Measurements from ENCODE around the gene HSD17B3.

HSD17B3 gene

DNA sequence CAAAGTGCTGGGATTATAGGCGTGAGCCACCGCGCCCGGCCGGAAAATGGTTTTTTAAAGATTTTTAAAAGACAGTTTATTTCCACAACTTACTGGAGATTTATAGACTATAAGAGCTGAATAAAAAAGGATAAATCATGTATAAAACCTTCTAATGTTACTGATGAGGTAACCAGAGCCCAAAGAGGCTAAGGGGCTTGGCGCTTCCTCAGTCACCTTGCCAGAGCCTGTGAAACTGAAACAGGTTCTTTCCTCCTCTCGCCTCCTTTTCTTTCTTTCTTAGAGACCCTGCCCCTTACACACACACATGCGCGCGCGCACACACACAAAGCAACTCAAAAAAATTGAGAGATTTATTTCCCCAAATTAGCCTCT is 69.8 kb downstream of the HSD17B3 start:
- peak; percentile 55 for DNase-seq

DNA sequence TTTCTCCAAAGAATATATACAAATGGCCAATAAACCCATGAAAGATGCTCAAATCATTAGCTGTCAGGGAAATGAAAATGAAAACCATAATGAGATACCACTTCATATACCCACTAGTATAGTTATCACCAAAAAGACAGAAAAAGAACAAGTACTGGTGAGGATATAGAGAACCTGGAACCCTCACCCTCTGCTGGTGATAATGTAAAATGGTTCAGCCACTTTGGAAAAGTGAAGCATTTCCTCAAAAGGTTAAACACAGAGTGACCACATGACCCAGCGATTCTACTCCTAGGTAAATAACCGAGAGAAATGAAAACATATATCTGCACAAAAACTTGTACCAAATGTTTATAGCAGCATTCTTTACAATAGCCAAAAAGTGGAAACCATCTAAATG is 72.0 kb downstream of the HSD17B3 start:
- no peak for DNase-seq

DNA sequence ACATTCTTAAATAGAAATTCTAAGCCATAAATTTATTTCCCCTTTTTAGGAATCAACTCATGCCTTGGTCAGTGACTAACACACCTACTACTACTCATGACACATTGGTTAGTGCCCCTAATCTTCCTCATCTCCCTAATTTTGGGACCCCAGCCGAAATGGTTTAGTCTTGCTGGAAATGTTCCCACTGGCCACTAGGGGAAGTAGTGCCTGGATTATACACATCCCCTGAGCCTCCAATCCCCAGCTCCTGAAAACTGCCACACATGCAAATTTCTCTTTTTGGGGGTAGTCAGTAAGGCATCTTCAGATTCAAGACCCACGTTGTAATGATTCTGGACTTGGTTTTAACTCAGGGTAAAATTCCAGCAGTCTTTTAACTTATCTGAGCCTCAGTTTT is 79.8 kb downstream of the HSD17B3 start:
- DNase-seq: peak; percentile 11

DNA sequence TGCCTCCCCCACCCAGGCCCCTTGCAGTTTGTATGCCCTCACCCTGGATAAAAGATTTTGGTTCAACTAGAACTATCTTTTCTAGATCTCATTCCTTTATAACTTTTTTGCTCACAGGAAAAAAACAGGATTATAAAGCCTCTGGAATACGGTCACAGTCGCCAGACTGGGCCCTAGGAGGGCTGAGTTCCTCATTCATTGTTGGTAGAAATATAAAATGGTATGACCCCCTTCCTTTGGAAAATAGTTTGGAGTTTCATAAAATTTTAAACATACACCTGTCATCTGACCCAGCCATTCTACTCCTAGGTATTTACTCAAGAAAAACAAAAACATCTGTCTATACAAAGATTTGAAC is 82.1 kb downstream of the HSD17B3 start:
- no peak for DNase-seq

DNA sequence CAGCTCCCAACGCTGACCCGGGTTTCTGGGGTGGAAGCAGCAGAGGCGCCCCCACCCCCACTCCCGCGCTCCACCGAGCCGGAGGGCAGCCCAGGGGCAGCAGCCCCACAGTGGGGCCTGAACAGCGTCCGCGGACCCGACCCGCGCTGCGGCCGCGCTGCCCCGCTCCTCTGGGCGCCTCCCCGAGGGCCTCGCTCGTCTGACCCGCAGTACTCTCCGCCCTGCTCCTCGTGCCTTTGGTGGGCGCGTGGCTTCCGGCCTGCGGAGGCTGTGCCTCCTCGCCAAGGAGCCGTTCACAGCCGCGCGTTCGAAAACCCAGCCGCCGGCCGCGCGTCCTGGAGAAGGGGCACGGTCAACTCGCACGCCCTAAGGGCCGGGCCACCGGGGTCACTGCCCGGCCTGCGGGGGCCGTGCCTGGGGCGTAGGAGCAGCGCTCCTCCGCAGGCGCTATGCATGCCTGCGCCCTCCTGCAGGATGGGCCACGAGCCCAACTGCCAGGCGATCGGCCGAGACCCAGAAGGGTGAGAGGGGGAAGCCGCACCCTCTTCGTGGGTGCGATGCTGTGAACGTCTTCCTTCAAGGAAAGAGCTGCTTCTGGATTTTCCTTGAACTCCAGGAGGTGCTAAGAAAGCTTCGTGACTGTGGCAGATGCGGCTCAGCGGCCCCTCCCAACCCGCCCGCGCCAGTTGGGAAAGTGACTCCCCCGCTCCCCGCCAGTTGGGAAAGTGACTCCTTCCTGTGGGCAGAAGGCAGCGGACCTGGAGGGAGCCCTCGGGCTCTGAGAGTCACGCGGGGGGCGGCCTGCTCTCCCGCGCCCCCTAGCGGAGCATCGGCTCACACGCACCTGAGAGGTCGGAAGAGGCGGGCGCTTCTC is 82.7 kb downstream of the HSD17B3 start:
- peak; percentile 80 for DNase-seq

DNA sequence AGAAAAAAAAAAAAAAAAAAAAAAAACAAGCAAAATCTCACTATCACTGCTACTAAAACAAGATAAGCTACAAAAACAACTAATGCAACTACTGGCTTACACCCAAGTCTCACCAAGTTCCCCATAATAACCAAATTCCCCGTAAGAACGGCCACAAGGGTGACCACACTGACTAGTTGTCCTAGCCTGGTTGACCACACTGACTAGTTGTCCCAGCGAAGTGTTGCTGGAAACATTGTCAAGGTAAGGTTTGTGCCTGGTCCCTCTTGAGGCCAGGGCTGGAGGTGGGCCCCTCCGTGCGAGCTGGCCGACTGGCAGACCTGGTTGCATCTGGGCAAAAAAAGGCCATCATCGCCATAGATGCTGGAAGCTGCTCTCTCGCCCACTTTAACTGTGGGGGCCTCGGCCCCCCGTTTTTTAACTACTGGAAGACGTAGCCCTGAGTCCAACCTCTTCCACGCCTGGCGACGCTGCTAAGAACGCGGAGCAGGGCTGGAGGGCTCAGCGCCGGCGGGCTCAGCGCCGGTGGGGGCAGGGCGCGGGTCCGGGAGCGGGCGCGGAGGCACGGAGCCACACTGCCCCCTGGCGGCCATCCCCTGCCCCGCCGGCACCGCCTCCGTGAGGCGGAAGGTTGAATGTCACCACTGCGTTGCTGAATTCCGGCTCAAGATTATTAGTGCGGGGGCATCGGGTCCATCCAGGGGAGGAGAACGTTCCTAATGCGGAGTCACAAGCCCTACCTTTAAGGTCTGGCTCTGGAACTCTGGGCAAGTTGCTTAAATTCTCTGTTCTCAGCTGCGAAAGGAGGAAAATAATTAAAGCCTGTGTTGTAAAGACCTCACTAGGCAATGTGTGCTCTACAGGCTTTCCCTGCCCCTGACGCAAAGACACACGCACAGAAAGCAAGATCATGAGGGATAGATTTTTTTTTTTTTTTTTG is 84.0 kb downstream of the HSD17B3 start:
- DNase-seq: peak; percentile 95

DNA sequence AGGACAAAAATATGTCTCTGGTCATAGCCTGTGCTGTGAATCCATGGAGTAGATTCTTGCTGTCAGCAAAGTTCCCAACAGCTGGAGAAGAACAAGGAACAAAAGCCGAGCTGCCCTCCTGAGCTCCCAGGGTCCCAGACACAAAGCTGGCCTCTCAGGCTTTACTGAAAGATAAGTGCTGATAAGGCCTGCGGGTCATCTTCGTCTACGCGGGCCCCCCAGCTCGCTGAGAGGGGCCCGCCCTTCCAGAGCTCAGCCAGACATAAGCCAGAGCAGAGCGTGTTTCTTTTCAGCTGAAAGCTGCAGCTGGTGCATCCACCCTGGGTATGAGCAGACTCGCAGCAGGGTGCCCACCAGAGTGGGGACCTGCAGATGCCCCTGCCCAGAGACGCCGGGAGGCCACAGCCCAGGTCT is 84.7 kb downstream of the HSD17B3 start:
- no peak for DNase-seq

DNA sequence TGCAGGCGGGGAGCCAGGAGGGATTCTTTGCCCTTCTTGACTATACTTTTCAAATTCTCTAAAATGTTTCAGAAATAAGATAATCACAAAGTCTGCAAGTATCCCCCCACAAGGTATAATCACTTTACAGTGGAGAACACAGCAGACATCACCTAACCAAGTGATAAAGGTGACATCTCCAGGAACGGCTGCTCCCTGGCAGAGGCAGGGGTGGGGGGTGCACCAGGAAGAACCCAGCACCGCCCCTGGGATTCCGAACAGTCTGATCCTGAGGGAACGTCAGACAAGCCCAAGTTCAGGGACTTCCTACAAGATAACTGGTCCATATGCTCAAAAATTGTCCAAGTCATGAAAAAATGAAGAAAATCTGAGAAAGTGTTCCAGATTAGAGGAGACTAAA is 85.4 kb downstream of the HSD17B3 start:
- no peak for DNase-seq

DNA sequence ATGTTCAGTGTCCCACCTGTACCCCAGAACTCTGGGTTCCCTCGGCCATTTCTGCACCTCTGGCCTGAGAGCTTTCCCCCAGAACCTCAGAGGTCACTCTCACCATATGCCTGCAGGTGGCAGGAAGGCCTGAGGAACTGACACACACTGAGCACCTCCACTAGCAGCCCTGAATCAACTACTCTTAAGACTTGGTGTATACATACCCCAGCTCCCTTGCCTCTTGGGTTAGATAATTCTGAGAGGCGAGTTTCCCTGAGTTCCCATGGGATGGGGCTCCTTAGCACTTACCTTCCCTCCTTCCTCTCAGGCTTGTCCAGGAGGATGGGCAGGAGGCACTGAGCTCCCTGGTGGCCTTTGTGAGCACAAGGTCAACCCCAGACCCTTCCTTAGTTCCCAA is 86.1 kb downstream of the HSD17B3 start:
- DNase-seq: no peak

DNA sequence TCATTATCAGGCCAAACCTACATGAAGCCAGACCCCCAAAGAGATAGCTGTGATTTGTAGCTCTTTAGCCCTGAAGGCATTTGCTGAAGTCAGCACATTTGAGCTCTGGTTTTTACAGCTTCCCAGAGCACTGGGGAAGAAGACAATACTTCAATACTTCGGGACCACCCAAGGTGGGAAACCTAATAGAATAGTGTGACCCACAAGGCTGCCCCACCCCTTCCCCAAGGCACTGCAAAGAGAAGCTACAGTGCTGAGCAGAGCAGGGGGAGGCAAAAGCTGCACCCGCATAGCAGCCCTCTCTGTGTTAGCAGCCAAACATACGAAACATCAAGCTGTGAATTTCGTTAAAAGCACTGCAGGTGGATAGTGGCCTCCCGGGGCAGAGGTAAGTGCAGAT is 87.3 kb downstream of the HSD17B3 start:
- DNase-seq: no peak

DNA sequence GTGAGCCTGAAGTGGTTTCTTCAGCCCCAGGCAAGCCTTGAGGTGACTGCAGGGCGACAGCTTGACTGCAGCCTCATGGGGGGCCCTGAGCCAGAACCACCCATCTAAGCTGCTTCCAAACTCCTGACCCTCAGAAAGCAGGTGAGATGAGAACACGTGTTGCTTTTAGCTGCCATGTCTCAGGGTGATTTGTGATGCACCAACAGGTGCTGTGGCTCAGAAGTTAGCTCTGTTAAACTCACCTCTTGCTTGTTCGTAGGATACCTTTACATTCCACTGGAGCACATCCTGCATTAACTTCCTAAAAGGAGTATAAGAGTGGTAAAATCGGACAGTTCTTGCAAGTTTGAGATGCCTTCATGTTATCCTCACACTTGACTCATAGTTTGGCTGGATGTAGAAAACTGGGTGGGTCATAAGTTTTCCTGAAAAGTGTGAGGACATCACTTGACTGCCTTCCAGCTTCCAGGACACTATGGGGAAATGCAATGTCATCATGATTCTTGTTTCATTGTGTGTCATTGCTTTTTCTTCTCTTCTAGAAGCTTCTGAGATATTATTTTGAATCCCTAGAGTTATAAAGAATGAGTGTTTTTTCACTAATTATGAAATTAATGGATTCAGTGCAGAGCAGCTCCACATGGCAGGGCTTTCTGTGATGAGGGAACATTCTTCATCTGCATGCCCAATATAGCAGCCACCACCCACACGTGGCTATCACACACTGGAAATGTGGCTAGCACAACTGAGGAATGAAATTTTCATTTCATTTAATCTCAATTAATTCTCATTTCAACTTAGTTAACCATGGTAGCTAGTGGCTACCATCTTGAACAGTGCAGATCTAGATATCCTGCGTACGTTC is 92.3 kb downstream of the HSD17B3 start:
- DNase-seq: no peak

DNA sequence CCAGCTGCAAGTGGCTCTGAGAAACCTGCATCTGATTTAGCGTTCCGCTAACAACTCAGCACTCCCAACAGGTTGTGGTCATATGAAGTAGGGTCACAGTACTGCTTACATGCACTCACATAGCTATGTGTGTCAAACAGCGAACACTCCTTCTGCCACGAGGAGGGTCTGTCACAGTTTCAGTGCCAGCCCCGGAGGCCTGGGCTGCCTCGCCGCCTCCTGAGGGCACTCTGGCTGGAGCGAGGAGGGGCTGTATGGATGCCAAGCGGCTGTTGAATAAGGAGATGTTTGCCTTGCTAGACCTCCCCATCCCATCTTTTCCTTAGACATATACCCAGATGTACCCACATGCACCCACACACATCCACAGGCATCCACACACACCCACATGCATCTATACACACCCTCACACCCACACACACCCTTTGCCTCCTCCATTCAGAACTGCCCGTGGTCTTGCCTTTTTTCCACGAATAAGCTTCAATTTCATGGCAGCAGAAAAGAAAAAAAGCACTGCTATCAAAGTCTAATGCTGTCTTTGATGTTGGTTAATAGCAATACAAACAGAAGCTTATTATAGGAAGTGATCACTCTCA is 95.7 kb downstream of the HSD17B3 start:
- DNase-seq: no peak

DNA sequence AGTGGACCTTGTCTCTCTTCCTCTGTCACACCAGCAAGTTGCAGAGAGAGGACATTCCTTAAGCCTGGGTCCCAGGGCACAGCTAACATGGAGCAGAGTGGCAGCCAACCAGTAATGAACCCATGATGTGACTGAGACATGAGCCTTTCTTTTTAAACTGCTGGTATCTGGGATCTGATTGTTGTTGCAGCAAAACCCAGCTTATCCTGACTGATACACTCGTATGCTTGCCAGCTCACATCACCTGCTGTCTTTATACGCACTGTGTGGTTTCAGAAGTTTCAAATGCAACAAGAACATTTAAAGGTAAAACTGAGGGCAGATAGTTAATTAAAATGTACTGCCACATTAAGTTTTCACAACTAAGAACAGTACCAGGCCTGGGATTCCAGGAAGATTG is 97.1 kb downstream of the HSD17B3 start:
- no peak for DNase-seq

DNA sequence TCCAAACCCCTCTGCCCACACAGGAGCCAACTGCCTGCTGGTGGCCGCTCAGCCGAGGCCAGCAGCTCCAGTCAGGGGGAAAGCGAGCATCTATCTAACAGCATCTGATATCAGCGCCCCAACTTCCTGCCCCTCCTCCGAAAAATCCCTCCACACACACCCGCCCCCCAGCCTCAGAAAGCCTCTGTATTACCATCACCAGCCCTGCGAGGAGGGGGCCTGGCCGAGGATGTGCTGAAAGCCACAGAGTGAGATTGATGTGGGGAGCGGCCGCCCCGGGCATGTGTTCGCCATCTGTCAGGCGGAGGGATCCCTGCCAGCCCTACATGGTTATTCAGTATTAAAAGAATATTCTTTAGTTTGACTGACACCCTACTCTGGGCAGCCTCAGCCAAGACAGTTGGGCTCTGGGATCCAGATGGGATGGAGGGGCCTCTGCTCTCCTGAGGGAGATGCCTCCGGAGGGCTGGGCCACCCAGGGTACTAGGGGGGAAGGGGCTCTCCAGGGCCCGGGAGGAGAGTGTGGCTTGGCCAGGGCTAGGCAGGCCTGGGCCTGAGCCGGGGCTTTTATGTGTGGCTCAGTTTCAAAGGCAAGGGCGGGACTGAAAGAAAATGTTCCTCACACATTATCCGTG is 98.0 kb downstream of the HSD17B3 start:
- no peak for DNase-seq

DNA sequence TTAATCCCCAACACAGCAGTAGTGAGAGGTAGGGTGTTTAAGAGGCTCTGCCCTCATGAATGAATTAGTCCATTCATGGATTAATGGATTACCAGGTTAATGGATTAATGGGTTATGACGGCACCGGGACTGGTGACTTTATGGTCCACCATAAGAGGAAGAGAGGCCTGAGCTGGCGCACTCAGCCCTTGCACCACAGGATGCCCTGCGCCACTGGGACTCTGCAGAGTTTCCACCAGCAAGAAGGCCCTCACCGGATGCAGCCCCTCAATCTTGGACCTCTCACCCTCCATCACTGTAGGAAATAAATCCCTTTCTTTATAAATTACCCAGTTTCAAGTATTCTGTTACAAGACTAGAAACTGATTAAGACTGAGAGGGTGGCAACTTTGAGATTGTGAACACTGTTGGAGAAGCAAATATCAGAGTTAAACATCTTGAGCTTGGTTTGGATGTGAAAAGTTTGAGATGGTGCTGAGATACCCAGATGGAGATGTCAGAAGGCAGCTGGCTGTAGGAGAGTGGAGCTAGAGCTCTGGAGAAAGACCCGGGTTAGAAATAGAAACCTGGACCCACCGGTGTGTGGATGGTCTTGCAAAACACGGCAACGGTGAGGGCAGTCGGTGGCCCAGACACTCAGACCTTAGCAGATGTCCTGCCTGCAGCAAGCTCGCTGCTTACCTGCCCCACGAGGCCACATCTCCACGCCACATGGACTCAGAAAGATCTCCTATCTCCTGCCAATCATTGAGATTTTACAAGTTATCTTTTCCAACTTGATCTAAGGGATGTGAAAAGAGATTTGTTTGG is 98.8 kb downstream of the HSD17B3 start:
- DNase-seq: no peak

DNA sequence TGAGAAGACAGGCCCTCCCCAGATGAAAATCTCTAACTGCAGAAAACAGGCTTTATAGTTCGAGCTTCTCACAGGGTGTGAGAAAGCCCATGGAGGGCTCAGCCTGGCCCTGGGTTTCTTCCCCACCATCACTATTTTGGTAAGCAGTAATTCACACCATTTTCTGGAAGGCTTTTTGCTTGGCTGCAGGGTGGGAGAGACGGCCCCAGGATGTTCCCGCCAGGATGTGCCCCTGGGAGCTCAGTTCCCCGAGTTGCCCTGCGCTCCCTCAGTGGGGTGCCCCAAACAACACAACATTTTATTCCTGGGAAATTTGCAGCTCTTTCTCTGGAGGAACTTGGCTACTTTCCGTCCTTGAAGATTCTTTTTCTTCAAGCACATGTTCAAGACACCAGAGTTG is 100.8 kb downstream of the HSD17B3 start:
- no peak for DNase-seq

DNA sequence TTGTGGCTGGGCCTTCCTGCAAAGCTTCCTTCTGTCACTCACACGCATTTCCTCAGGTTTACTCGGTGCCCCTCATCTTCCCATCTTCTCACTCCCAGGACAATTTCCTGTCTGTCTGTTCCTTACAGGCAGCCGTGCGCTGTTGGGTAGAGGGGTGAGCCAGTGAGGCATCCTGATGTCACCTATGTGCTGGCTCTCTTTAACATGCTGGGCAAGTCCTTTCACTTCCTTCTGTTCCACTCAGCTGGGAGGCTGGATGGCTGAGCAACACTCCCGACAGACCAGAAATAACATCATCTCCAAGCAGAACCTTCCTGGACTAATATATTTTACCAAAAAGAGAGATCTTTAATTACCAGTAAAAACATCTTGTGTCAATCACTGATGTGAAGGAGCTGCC is 103.0 kb downstream of the HSD17B3 start:
- no peak for DNase-seq

DNA sequence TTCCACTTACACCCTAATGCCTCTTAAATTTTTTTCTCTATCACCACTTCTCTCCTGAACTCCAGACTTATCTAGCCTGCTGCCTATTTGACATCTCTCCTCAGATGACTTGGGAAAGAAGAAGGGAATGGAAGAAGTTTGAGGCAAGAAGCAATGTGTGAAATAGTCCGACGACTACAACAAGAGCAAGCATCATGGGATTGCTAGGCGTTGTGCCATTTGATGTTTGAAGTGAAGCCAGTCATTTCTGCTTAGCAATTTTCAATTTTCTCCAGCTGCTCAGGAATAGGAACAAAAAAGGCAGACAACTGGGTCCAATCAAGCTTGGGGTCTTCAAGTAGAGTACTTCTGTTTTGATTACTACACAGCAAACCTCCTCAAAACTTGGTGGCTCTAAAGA is 106.4 kb downstream of the HSD17B3 start:
- DNase-seq: no peak

DNA sequence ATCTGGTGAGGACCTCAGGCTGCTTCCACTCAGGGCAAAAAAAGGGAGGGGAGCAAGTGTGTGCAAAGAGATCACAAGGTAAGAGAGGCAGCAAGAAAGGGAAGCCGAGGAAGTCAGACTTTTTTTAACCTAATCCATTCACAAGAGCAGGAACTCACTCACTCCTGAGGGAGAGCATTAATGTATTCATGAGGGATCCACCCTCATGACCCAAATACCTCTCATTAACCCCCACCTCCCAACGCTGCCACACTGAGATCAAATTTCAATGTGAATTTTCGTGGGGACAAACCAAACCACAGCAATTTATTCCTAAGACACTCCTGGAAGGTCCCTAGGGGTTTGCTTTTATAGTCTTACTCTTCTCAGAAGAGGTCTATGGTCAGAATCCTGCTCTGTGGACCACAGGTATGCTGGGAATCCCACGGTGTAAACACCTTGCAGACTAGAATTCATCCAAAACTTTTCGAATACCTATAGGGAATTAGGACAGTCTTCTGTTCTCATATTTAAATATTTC is 108.7 kb downstream of the HSD17B3 start:
- DNase-seq: no peak

DNA sequence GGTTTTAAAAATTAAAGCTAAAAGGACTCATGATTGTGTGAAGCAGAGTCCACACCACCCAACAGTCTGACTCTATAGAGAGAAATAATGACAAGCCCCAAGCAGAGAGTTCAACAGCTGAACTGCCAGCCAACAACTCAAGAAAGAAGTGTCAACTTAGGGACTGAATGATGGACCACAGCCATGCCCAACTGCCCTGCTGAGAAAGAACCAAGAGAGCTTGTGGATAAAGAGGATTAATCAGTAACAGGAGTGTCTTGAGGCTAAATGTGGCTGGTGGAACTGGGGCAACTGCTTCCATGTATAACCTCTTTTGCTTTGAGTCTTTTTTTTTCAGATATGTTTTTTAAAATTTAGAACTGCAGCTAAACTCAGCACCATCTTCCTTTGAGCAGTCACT is 109.3 kb downstream of the HSD17B3 start:
- no peak for DNase-seq

DNA sequence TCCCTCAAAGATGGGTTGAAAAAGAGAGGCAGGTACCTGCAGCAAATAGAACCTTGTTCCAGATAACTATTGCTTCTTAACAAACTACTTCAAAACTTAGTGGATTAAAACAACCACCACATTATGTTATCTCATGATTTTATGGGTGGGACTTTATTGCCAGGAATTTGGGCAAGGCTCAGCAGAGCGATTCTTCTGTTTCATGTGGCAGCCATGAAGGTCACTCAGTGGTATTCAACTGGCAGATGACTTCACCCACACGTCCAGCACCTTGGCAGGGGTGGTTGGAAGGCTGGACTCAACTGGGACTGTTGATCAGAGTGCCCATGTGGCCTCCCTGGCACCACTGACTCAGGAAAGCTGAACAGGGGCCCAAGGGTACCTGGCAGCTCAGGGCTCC is 112.0 kb downstream of the HSD17B3 start:
- DNase-seq: no peak
